Nephron progenitor cell (in vitro differentiated cells): ENCODE results near the gene BTN1A1.
A peak's percentile ranks its signal among the peaks of the same experiment; 100 is the strongest.
"Not testable (repeated sequence)": the region's sequence is repeated elsewhere in the genome, so short reads cannot be mapped to it uniquely, and the experiment has no call there.

Source experiments
- DNase-seq: peaks from one replicate; pipeline ENCODE4 v3.0.0; 2021
- H3K27ac Mint-ChIP-seq: 2 replicates; pipeline ENCODE4 v1.8.0; 2021; ENCODE audit warnings: mild to moderate bottlenecking, moderate library complexity, mixed read lengths
- H3K27me3 Mint-ChIP-seq: 2 replicates; pipeline ENCODE4 v1.8.0; 2021; ENCODE audit warnings: mild to moderate bottlenecking, low read depth, mixed read lengths; ENCODE audit not compliant: poor library complexity
- H3K36me3 Mint-ChIP-seq: 2 replicates; pipeline ENCODE4 v1.8.0; 2021; ENCODE audit warnings: low read depth, mixed read lengths
- H3K4me1 Mint-ChIP-seq: 2 replicates; pipeline ENCODE4 v1.8.0; 2021; ENCODE audit warnings: mixed read lengths
- H3K4me3 Mint-ChIP-seq: 2 replicates; pipeline ENCODE4 v1.8.0; 2021; ENCODE audit warnings: mild to moderate bottlenecking, moderate library complexity, mixed read lengths
- H3K9me3 Mint-ChIP-seq: 2 replicates; pipeline ENCODE4 v1.8.0; 2021; ENCODE audit warnings: mild to moderate bottlenecking, moderate library complexity, mixed read lengths
- CTCF ChIP-seq: fragments of 200-600 bp; sonication (generic); IDR thresholded peaks from 2 replicates; pipeline ENCODE4 v1.5.0; 2021; ENCODE audit warnings: antibody characterized with exemption

BTN1A1 gene

GRCh38 chr6:26457806-26458688 lies 42.1 kb upstream of the BTN1A1 start, which contains the start of gene BTN2A1:
TSS of gene BTN2A1 (plus strand) at chr6:26457955. CDS start at chr6:26458637, 682 bp downstream.
- Mint-ChIP-seq H3K36me3 (peaks cover 38% of the 10 kb centered on the region), H3K9me3 (no peaks in the 10 kb centered on the region), H3K27ac (peak within 1 kb of the TSS; percentile 98), H3K4me3 (peak within 1 kb of the TSS; percentile 99), H3K4me1 (peaks cover 53% of the 10 kb centered on the region), H3K27me3 (peaks cover 3% of the 10 kb centered on the region)
- DNase-seq = peak; percentile 64
- no peak for TF ChIP-seq CTCF

- no peak for DNase-seq
- peaks cover 53% of the 10 kb centered on the region for H3K4me1 Mint-ChIP-seq
- H3K9me3 Mint-ChIP-seq = no peaks in the 10 kb centered on the region
- H3K4me3 Mint-ChIP-seq = peak overlapping the region; percentile 99
- TF ChIP-seq CTCF = no peak
- peak overlapping the region; percentile 57 for H3K27ac Mint-ChIP-seq
- H3K36me3 Mint-ChIP-seq = peaks cover 50% of the 10 kb centered on the region
- H3K27me3 Mint-ChIP-seq = peaks cover under 1% of the 10 kb centered on the region
These were observed 40.9 kb upstream of the BTN1A1 start for GRCh38 chr6:26459023-26459810.

GRCh38 chr6:26461353-26461752 lies 38.8 kb upstream of the BTN1A1 start:
- not testable (repeated sequence) for H3K27ac Mint-ChIP-seq, DNase-seq, H3K9me3 Mint-ChIP-seq, H3K27me3 Mint-ChIP-seq
- Mint-ChIP-seq H3K36me3 (peaks cover 72% of the 10 kb centered on the region), H3K4me1 (peaks cover 53% of the 10 kb centered on the region), H3K4me3 (peak overlapping the region; percentile 26)

- peaks cover 28% of the 10 kb centered on the region for H3K4me1 Mint-ChIP-seq
- no peaks in the 10 kb centered on the region for H3K9me3 Mint-ChIP-seq
- peaks cover 98% of the 10 kb centered on the region for H3K36me3 Mint-ChIP-seq
- H3K27ac Mint-ChIP-seq = no peak overlapping the region
- no peak overlapping the region for H3K4me3 Mint-ChIP-seq
- DNase-seq = no peak
- no peak for TF ChIP-seq CTCF
- no peaks in the 10 kb centered on the region for H3K27me3 Mint-ChIP-seq
These were observed 36.1 kb upstream of the BTN1A1 start for GRCh38 chr6:26464014-26464413.

GRCh38 chr6:26464416-26465131 lies 35.5 kb upstream of the BTN1A1 start:
- Mint-ChIP-seq H3K27ac (no peak overlapping the region), H3K4me3 (no peak overlapping the region), H3K9me3 (no peaks in the 10 kb centered on the region), H3K4me1 (peaks cover 23% of the 10 kb centered on the region), H3K36me3 (peaks cover 99% of the 10 kb centered on the region), H3K27me3 (no peaks in the 10 kb centered on the region)
- TF ChIP-seq CTCF = no peak
- no peak for DNase-seq

- no peak overlapping the region for H3K27ac Mint-ChIP-seq
- H3K36me3 Mint-ChIP-seq = peaks cover 97% of the 10 kb centered on the region
- no peak for TF ChIP-seq CTCF
- DNase-seq = no peak
- no peaks in the 10 kb centered on the region for H3K27me3 Mint-ChIP-seq
- peaks cover 11% of the 10 kb centered on the region for H3K4me1 Mint-ChIP-seq
- H3K4me3 Mint-ChIP-seq = no peak overlapping the region
- H3K9me3 Mint-ChIP-seq = no peaks in the 10 kb centered on the region
These were observed 34.3 kb upstream of the BTN1A1 start for GRCh38 chr6:26465776-26466175.
